ENCODE data around the gene VGF.

VGF gene

GRCh38 chr7:101156866-101157589, 8.3 kb downstream of the VGF start:
- Histone ChIP-seq H3K27ac (no peak overlapping the region), H3K9ac (ENCODE audit: insufficient read length) (no peak overlapping the region), H3K9me3 (ENCODE audit: low read depth, low read length) (no peaks in the 10 kb centered on the region), H3K4me3 (no peak overlapping the region), H3K36me3 (ENCODE audit: insufficient read depth, low read length) (no peaks in the 10 kb centered on the region; the same call in 1 of the 2 replicates)
- TF ChIP-seq EZH2 (IDR thresholded peaks at IDR 0.05) (no peak), POLR2AphosphoS5 (IDR thresholded peaks at IDR 0.05; ENCODE audit: borderline replicate concordance, low read depth, low read length) (no peak), FOXP2 (optimal IDR thresholded peaks at IDR 0.05; ENCODE audit: control extremely low read depth, extremely low read length, insufficient read depth) (no peak)
- DNase-seq (ENCODE audit: low read depth, low spot score), result no peak

GRCh38 chr7:101156277-101156676, 9.1 kb downstream of the VGF start:
- Histone ChIP-seq H3K27ac (no peak overlapping the region), H3K36me3 (ENCODE audit: insufficient read depth, low read length) (no peaks in the 10 kb centered on the region; the same call in 1 of the 2 replicates), H3K9ac (ENCODE audit: insufficient read length) (no peak overlapping the region), H3K9me3 (ENCODE audit: low read depth, low read length) (no peaks in the 10 kb centered on the region), H3K4me3 (no peak overlapping the region)
- TF ChIP-seq FOXP2 (optimal IDR thresholded peaks at IDR 0.05; ENCODE audit: control extremely low read depth, extremely low read length, insufficient read depth) (no peak), POLR2AphosphoS5 (IDR thresholded peaks at IDR 0.05; ENCODE audit: borderline replicate concordance, low read depth, low read length) (no peak), EZH2 (IDR thresholded peaks at IDR 0.05) (no peak)
- DNase-seq (ENCODE audit: low read depth, low spot score), result no peak

- no peak for DNase-seq (ENCODE audit: low read depth, low spot score)
- Histone ChIP-seq H3K36me3 (ENCODE audit: insufficient read depth, low read length) (no peaks in the 10 kb centered on the region; the same call in 1 of the 2 replicates), H3K9ac (ENCODE audit: insufficient read length) (peak overlapping the region; percentile 71), H3K4me3 (peak overlapping the region; percentile 89), H3K9me3 (ENCODE audit: low read depth, low read length) (no peaks in the 10 kb centered on the region), H3K27ac (no peak overlapping the region)
- no peak for TF ChIP-seq POLR2AphosphoS5 (IDR thresholded peaks at IDR 0.05; ENCODE audit: borderline replicate concordance, low read depth, low read length)
- no peak for TF ChIP-seq FOXP2 (optimal IDR thresholded peaks at IDR 0.05; ENCODE audit: control extremely low read depth, extremely low read length, insufficient read depth)
- TF ChIP-seq EZH2 (IDR thresholded peaks at IDR 0.05), result no peak
Observed at GRCh38 chr7:101155303-101155702, 10.1 kb downstream of the VGF start.

- Histone ChIP-seq H3K4me3 (peak overlapping the region; percentile 89), H3K9me3 (ENCODE audit: low read depth, low read length) (no peaks in the 10 kb centered on the region), H3K27ac (0 out of 2 replicates have a peak overlapping the region, but pooled peaks have one; percentile 36), H3K36me3 (ENCODE audit: insufficient read depth, low read length) (no peaks in the 10 kb centered on the region; the same call in 1 of the 2 replicates), H3K9ac (ENCODE audit: insufficient read length) (peak overlapping the region; percentile 71)
- no peak for DNase-seq (ENCODE audit: low read depth, low spot score)
- no peak for TF ChIP-seq FOXP2 (optimal IDR thresholded peaks at IDR 0.05; ENCODE audit: control extremely low read depth, extremely low read length, insufficient read depth)
- no peak for TF ChIP-seq EZH2 (IDR thresholded peaks at IDR 0.05)
- no peak for TF ChIP-seq POLR2AphosphoS5 (IDR thresholded peaks at IDR 0.05; ENCODE audit: borderline replicate concordance, low read depth, low read length)
Observed at GRCh38 chr7:101154693-101155102, 10.7 kb downstream of the VGF start.

GRCh38 chr7:101153969-101154692, 11.2 kb downstream of the VGF start, which contains the start of gene AP1S1:
AP1S1 (plus strand) TSS chr7:101154476; CDS start chr7:101154515, 39 bp downstream.
- Histone ChIP-seq H3K36me3 (ENCODE audit: insufficient read depth, low read length) (no peaks in the 10 kb centered on the region; the same call in 1 of the 2 replicates), H3K4me3 (peak within 1 kb of the TSS; percentile 89), H3K9me3 (ENCODE audit: low read depth, low read length) (no peaks in the 10 kb centered on the region), H3K9ac (ENCODE audit: insufficient read length) (peak within 1 kb of the TSS; percentile 71), H3K27ac (0 out of 2 replicates have a peak within 1 kb of the TSS, but pooled peaks have one; percentile 36)
- peak; percentile 94 for DNase-seq (ENCODE audit: low read depth, low spot score)
- TF ChIP-seq EZH2 (IDR thresholded peaks at IDR 0.05) (no peak), POLR2AphosphoS5 (IDR thresholded peaks at IDR 0.05; ENCODE audit: borderline replicate concordance, low read depth, low read length) (peak; percentile 55; the same call in 1 of the 2 replicates), FOXP2 (optimal IDR thresholded peaks at IDR 0.05; ENCODE audit: control extremely low read depth, extremely low read length, insufficient read depth) (peak; percentile 14)

- Histone ChIP-seq H3K36me3 (ENCODE audit: insufficient read depth, low read length) (no peaks in the 10 kb centered on the region; the same call in 1 of the 2 replicates), H3K27ac (no peak overlapping the region; the same call in 1 of the 2 replicates), H3K4me3 (no peak overlapping the region), H3K9ac (ENCODE audit: insufficient read length) (no peak overlapping the region), H3K9me3 (ENCODE audit: low read depth, low read length) (no peaks in the 10 kb centered on the region)
- no peak for TF ChIP-seq FOXP2 (optimal IDR thresholded peaks at IDR 0.05; ENCODE audit: control extremely low read depth, extremely low read length, insufficient read depth)
- no peak for TF ChIP-seq EZH2 (IDR thresholded peaks at IDR 0.05)
- TF ChIP-seq POLR2AphosphoS5 (IDR thresholded peaks at IDR 0.05; ENCODE audit: borderline replicate concordance, low read depth, low read length), result no peak
- DNase-seq (ENCODE audit: low read depth, low spot score), result no peak
Observed at GRCh38 chr7:101151908-101152651, 13.3 kb downstream of the VGF start.

- Histone ChIP-seq H3K4me3 (no peak overlapping the region), H3K9me3 (ENCODE audit: low read depth, low read length) (no peaks in the 10 kb centered on the region), H3K27ac (no peak overlapping the region), H3K9ac (ENCODE audit: insufficient read length) (no peak overlapping the region), H3K36me3 (ENCODE audit: insufficient read depth, low read length) (no peaks in the 10 kb centered on the region)
- no peak for TF ChIP-seq FOXP2 (optimal IDR thresholded peaks at IDR 0.05; ENCODE audit: control extremely low read depth, extremely low read length, insufficient read depth)
- TF ChIP-seq EZH2 (IDR thresholded peaks at IDR 0.05), result no peak
- TF ChIP-seq POLR2AphosphoS5 (IDR thresholded peaks at IDR 0.05; ENCODE audit: borderline replicate concordance, low read depth, low read length), result no peak
- DNase-seq (ENCODE audit: low read depth, low spot score), result no peak
Observed at GRCh38 chr7:101140746-101141382, 24.5 kb downstream of the VGF start.

All from SK-N-MC (cell line).